ENCODE data around the gene P2RX5. TPM values are rescaled to one million over a fixed set of nuclear protein-coding genes. Genes with fewer than 3 reads are reported as not detected.

The P2RX5 gene
- total and polyA plus RNA-seq, 2 donors (not counting 1 experiment from before 2014, with no cell fraction given), result 0.79 to 0.99 TPM

GRCh38 chr17:3681057-3681456 lies 14.9 kb downstream of the P2RX5 start:
- no peak overlapping the region for H3K4me3 ChIP-seq (replicated peaks in 1 of 4; ENCODE audit: control extremely low read depth in 1 of 4, insufficient read depth in 1 of 4, low read depth in 3 of 4, low read length in 4 of 4)
- no peaks in the 10 kb centered on the region for H3K27me3 ChIP-seq (ENCODE audit: control insufficient read depth, insufficient read depth, low read length)
- no peak overlapping the region for H2AFZ ChIP-seq (ENCODE audit: low read length)
- TF ChIP-seq CTCF (conservative IDR thresholded peaks at IDR 0.05 in 1 of 2, IDR thresholded peaks at IDR 0.05 in 1 of 2; ENCODE audit: low read depth in 1 of 2, low read length in 2 of 2) (no peak), EZH2 (IDR thresholded peaks at IDR 0.05; ENCODE audit: low read length, missing control alignments) (no peak)
- H3K9ac ChIP-seq (ENCODE audit: insufficient read depth, low read length), result no peak overlapping the region
- no peak overlapping the region for H3K4me2 ChIP-seq (ENCODE audit: extremely low read depth, insufficient read depth, low read length)
- H3K79me2 ChIP-seq (ENCODE audit: control insufficient read depth, insufficient read depth, low read length), result no peaks in the 10 kb centered on the region
- H3K36me3 ChIP-seq (ENCODE audit: control insufficient read depth, insufficient read depth, low read length), result no peaks in the 10 kb centered on the region
- H3K9me3 ChIP-seq (ENCODE audit: control insufficient read depth, insufficient read depth, low read depth, low read length), result no peaks in the 10 kb centered on the region
- no peaks in the 10 kb centered on the region for H3K4me1 ChIP-seq (ENCODE audit: control insufficient read depth, extremely low read depth, insufficient read depth, low read length)
- no peak overlapping the region for H3K27ac ChIP-seq (ENCODE audit: insufficient read depth, low read length)
- no peaks in the 10 kb centered on the region for H4K20me1 ChIP-seq (ENCODE audit: control insufficient read depth, extremely low read depth, insufficient read depth, low read length)
- DNase-seq (ENCODE audit: low read depth in 2 of 2), result no peak

- TF ChIP-seq CTCF (conservative IDR thresholded peaks at IDR 0.05 in 1 of 2, IDR thresholded peaks at IDR 0.05 in 1 of 2; ENCODE audit: low read depth in 1 of 2, low read length in 2 of 2) (no peak), EZH2 (IDR thresholded peaks at IDR 0.05; ENCODE audit: low read length, missing control alignments) (no peak)
- Histone ChIP-seq H3K9me3 (ENCODE audit: control insufficient read depth, insufficient read depth, low read depth, low read length) (no peaks in the 10 kb centered on the region), H3K79me2 (ENCODE audit: control insufficient read depth, insufficient read depth, low read length) (no peaks in the 10 kb centered on the region)
Measured at GRCh38 chr17:3679531-3680126, 16.3 kb downstream of the P2RX5 start.

GRCh38 chr17:3678821-3679530 lies 17.0 kb downstream of the P2RX5 start:
- no peaks in the 10 kb centered on the region for H3K27me3 ChIP-seq (ENCODE audit: control insufficient read depth, insufficient read depth, low read length)
- no peaks in the 10 kb centered on the region for H4K20me1 ChIP-seq (ENCODE audit: control insufficient read depth, extremely low read depth, insufficient read depth, low read length)
- H3K4me3 ChIP-seq (replicated peaks in 1 of 4; ENCODE audit: control extremely low read depth in 1 of 4, insufficient read depth in 1 of 4, low read depth in 3 of 4, low read length in 4 of 4), result no peak overlapping the region
- no peak overlapping the region for H2AFZ ChIP-seq (ENCODE audit: low read length)
- TF ChIP-seq EZH2 (IDR thresholded peaks at IDR 0.05; ENCODE audit: low read length, missing control alignments) (no peak), CTCF (conservative IDR thresholded peaks at IDR 0.05 in 1 of 2, IDR thresholded peaks at IDR 0.05 in 1 of 2; ENCODE audit: low read depth in 1 of 2, low read length in 2 of 2) (no peak)
- H3K9me3 ChIP-seq (ENCODE audit: control insufficient read depth, insufficient read depth, low read depth, low read length), result no peaks in the 10 kb centered on the region
- no peaks in the 10 kb centered on the region for H3K79me2 ChIP-seq (ENCODE audit: control insufficient read depth, insufficient read depth, low read length)
- H3K9ac ChIP-seq (ENCODE audit: insufficient read depth, low read length), result no peak overlapping the region
- H3K27ac ChIP-seq (ENCODE audit: insufficient read depth, low read length), result no peak overlapping the region
- H3K36me3 ChIP-seq (ENCODE audit: control insufficient read depth, insufficient read depth, low read length), result no peaks in the 10 kb centered on the region
- no peaks in the 10 kb centered on the region for H3K4me1 ChIP-seq (ENCODE audit: control insufficient read depth, extremely low read depth, insufficient read depth, low read length)
- no peak for DNase-seq (ENCODE audit: low read depth in 2 of 2)
- H3K4me2 ChIP-seq (ENCODE audit: extremely low read depth, insufficient read depth, low read length), result peak overlapping the region; percentile 35

More at GRCh38 chr17:3679531-3680126, 16.3 kb downstream of the P2RX5 start:
- Histone ChIP-seq H3K27me3 (ENCODE audit: control insufficient read depth, insufficient read depth, low read length) (no peaks in the 10 kb centered on the region), H3K4me2 (ENCODE audit: extremely low read depth, insufficient read depth, low read length) (no peak overlapping the region), H4K20me1 (ENCODE audit: control insufficient read depth, extremely low read depth, insufficient read depth, low read length) (no peaks in the 10 kb centered on the region), H3K36me3 (ENCODE audit: control insufficient read depth, insufficient read depth, low read length) (no peaks in the 10 kb centered on the region), H3K4me3 (replicated peaks in 1 of 4; ENCODE audit: control extremely low read depth in 1 of 4, insufficient read depth in 1 of 4, low read depth in 3 of 4, low read length in 4 of 4) (no peak overlapping the region), H3K27ac (ENCODE audit: insufficient read depth, low read length) (no peak overlapping the region), H2AFZ (ENCODE audit: low read length) (no peak overlapping the region), H3K9ac (ENCODE audit: insufficient read depth, low read length) (no peak overlapping the region), H3K4me1 (ENCODE audit: control insufficient read depth, extremely low read depth, insufficient read depth, low read length) (no peaks in the 10 kb centered on the region)
- no peak for DNase-seq (ENCODE audit: low read depth in 2 of 2)
